Fibroblast of mammary gland (primary cell): Measurements from ENCODE around the gene RHBDF2.

ENCODE experiments used
- DNase-seq: peaks from one replicate; pipeline ENCODE4 v3.0.0-alpha.2; 2010; ENCODE audit warnings: low read depth
- H3K4me3 ChIP-seq: 2 replicates; pipeline ENCODE4 v1.5.1; 2011; ENCODE audit warnings: low read depth, mild to moderate bottlenecking, low read length, moderate library complexity; ENCODE audit not compliant: control insufficient read depth
- TF ChIP-seq, protein P1 (sequence below): conservative IDR thresholded peaks from 2 replicates; pipeline ENCODE4 v1.5.1; 2011; ENCODE audit warnings: low read depth, low read length, inconsistent platforms; ENCODE audit not compliant: control insufficient read depth, insufficient read depth

RHBDF2 gene

DNA sequence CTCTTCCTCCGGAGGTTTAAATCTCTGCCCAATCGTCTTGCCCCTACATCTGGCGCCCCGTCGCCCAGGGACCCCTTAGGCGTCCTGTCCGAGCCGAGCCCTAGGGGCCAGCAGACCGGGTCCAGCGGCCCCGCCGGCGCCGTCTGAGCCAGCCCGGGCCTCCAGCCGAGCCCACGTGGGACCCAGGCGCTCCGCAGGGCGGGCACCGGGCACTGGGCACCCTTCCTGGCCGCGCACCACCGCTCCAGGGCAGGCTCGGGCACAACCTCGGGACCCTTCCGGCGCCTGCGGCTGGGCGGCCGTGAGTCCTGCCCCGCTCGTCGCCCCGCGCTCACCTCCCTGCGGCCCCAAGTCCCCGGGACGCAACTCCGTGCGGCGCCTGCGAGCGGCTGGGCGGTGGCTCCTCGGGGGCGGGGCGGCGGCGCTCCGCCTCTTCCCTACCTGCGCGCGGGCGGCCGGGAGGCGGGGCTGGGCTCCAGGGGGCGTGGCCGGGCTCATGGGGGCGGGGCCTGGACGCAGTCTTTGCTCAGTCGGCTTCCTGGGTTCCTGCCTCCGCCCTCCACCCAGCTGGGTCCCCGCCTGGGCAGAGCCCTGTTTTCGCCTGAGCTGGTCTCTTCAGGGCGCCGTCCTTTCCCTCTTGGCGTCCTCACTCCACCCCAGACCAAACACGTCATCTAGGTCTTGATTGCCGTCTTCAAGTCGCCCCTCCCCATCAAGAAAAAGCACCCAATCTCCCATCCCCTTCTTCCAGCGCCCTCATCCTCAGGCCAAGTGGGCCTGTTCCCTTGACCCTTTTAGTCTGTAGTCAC is at the start of gene RHBDF2:
Gene RHBDF2 (minus strand): TSS at position 406 of the 809 bp plus-strand sequence. CDS start 19,899 bp downstream, outside the sequence.
- H3K4me3 ChIP-seq, result peak within 1 kb of the TSS; percentile 52
- TF ChIP-seq, protein P1, sequence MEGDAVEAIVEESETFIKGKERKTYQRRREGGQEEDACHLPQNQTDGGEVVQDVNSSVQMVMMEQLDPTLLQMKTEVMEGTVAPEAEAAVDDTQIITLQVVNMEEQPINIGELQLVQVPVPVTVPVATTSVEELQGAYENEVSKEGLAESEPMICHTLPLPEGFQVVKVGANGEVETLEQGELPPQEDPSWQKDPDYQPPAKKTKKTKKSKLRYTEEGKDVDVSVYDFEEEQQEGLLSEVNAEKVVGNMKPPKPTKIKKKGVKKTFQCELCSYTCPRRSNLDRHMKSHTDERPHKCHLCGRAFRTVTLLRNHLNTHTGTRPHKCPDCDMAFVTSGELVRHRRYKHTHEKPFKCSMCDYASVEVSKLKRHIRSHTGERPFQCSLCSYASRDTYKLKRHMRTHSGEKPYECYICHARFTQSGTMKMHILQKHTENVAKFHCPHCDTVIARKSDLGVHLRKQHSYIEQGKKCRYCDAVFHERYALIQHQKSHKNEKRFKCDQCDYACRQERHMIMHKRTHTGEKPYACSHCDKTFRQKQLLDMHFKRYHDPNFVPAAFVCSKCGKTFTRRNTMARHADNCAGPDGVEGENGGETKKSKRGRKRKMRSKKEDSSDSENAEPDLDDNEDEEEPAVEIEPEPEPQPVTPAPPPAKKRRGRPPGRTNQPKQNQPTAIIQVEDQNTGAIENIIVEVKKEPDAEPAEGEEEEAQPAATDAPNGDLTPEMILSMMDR, result no peak
- DNase-seq, result peak; percentile 62

DNA sequence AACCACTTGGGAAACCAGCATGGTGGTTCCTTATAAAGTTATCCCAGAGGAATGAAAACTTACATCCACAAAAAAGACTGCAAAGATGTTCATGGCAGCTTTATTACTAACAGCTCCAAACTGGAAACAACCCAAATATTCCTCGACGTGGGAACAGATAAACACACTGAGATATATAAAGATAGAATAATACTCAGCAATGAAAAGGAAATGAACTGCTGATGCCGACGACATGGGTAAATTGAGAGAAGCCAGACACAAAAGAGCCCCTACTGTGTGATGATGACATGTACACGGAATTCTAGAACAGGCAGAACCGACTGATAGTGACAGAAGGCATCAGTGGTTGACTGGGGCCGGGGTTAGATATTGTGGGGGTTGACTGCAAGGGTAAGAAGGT is 48.3 kb upstream of the RHBDF2 start:
- TF ChIP-seq, protein P1, result no peak
- H3K4me3 ChIP-seq, result no peak overlapping the region
- no peak for DNase-seq

DNA sequence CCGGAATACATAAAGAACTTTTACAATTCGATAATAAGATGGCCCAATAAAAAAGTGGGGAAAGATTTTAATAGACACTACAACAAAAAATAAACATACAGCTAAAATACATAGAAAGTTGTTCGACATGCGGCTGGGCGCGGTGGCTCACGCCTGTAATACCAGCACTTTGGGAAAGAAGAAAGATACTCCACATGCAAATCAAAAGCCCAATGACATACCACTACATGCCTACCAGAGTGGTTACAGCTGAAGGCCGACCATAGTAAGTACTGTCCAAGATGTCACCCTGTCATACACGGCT is 47.9 kb upstream of the RHBDF2 start:
- no peak for DNase-seq
- TF ChIP-seq, protein P1, result no peak
- no peak overlapping the region for H3K4me3 ChIP-seq

DNA sequence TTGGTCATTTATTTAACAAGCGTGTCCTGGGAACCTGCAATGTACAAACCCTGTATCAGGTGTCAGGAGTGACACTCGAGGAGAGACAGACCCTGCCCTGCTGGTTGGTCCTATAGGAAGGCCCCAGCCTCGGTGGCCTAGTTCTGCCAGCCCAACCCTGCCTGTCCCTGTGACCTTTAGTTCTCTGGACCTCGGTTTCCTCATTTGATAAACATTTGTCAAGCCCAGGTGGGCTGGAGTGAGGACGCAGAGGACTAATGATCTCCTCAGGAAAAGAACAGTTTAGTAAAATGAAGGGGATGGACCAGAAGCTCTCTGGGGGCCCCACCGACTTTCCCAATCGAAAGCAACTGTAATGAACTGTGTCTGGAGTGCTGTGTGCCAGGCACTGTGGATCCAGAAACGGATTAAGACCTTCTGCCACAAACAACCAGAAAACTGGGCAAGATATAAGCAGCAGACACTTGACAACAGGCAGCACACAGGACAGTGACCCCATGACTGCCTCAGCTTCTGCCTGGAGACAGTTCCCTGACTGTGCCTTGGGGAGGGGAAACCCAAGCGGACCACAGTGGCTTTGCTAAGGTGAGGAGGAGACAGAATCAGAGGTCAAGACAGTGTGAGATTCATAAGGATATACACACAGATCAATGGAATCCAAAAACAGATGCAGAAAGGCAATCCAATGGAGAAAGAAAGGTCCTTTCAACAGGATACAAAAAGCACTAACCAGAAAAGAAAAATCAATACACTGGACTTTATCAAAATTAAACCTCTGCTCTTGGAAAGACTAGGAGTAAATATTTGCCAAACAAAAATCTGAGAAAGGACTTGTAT is 47.4 kb upstream of the RHBDF2 start:
- TF ChIP-seq, protein P1, result no peak
- H3K4me3 ChIP-seq, result no peak overlapping the region
- no peak for DNase-seq

DNA sequence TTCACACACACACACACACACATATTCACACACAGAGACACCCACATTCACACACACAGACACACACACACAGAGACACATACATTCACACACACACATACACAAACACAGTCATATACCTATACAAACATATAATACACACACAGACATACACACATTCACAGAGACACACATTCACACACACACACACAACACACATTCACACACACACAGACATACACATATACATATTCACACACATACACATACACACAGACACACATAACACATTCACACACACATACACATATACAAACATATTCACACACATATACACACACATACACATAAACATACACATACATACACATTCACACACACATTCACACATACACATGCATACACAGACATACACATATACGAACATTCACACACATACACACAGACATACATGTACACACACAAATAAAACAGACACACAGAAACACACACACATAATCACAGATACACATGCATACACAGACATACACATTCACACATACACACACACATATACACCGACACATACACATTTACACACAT is 46.5 kb upstream of the RHBDF2 start:
- DNase-seq, result no peak
- no peak overlapping the region for H3K4me3 ChIP-seq
- TF ChIP-seq, protein P1, result no peak

DNA sequence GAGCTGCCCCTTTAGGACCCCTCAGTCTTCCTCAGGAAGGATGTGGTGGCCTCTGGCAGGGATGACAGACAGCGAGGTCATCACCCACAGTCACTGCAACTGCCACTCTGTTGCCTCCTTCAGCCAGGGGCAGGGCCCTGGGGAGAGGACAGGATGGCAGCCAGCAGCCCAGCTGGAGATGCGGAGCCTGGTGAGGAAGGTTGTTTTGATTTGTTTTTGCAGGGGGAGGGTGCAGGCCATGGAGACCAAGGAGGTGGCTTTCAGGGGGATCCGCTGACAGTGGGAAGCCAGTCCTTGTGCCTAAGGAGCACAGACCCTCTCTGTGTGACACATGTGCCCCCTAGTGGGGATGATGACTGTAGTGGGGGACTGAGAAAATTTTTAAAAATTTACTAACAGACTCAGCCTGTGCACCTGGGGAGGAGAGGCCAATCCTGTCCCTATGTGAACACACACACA is 46.0 kb upstream of the RHBDF2 start:
- DNase-seq, result peak; percentile 90
- TF ChIP-seq, protein P1, result peak; percentile 80
- H3K4me3 ChIP-seq, result no peak overlapping the region
